Activated B cell treated with CpG ODN at 0.5 μM for 24 hours (primary cell): ENCODE data around the gene SLC13A2. TPM values are rescaled to one million over a fixed set of nuclear protein-coding genes. Genes with fewer than 3 reads are reported as not detected.

ENCODE experiments used
- ATAC-seq: fragments of 200-7000 bp; cut with Tn5 transposase; one replicate; pipeline ENCODE4 v1.10.0; 2021; ENCODE audit warnings: low read depth, mild to moderate bottlenecking, moderate library complexity
- CTCF ChIA-PET: fragments of 350-600 bp; sonication (Branson Sonifier 250); formaldehyde crosslinking; loops from one replicate; lab custom pipeline; 2021; ENCODE audit warnings: antibody characterized with exemption; lab: Charles Lee
- POLR2A ChIA-PET: fragments of 350-600 bp; sonication (Branson Sonifier 250); formaldehyde crosslinking; loops from one replicate; lab custom pipeline; 2021; ENCODE audit warnings: antibody characterized with exemption; lab: Charles Lee
- DNase-seq: peaks from one replicate; pipeline ENCODE4 v3.0.0; 2022
- H3K27ac Mint-ChIP-seq: one replicate; pipeline ENCODE4 v1.8.0; 2020; ENCODE audit warnings: mixed read lengths
- H3K27me3 Mint-ChIP-seq: one replicate; pipeline ENCODE4 v1.8.0; 2021; ENCODE audit warnings: mixed read lengths
- H3K36me3 Mint-ChIP-seq: one replicate; pipeline ENCODE4 v1.8.0; 2021; ENCODE audit warnings: low read depth, mixed read lengths
- H3K4me1 Mint-ChIP-seq: one replicate; pipeline ENCODE4 v1.8.0; 2021; ENCODE audit warnings: mixed read lengths
- H3K4me3 Mint-ChIP-seq: one replicate; pipeline ENCODE4 v1.8.0; 2020; ENCODE audit warnings: mild to moderate bottlenecking, mixed read lengths
- H3K9me3 Mint-ChIP-seq: one replicate; pipeline ENCODE4 v1.8.0; 2020; ENCODE audit warnings: mixed read lengths
- CTCF ChIP-seq: fragments of 200-600 bp; IDR thresholded peaks from one replicate; pipeline ENCODE4 v1.8.0; 2022; ENCODE audit warnings: antibody characterized with exemption, mild to moderate bottlenecking
- intact Hi-C: fragments of 100-400 bp; cut with micrococcal nuclease; formaldehyde crosslinking; loops from one replicate; pipeline ENCODE4 v1.15.1; 2024
- total RNA-seq: library from RNA; stranded (reverse); gene quantifications from 2 replicates; pipeline ENCODE4 v1.2.3, GENCODE V29; 2022

SLC13A2 gene
- total RNA-seq, 1 donor from 2014 or later = not detected

GRCh38 chr17:28506763-28507487 is 33.5 kb downstream of the SLC13A2 start:
- no peak overlapping the region for H3K4me3 Mint-ChIP-seq
- H3K36me3 Mint-ChIP-seq = no peaks in the 10 kb centered on the region
- peaks cover 4% of the 10 kb centered on the region for H3K4me1 Mint-ChIP-seq
- intact Hi-C loops = no loop called here
- POLR2A ChIA-PET = no interaction called here
- no peaks in the 10 kb centered on the region for H3K9me3 Mint-ChIP-seq
- DNase-seq (no peak), ATAC-seq (no peak)
- H3K27me3 Mint-ChIP-seq = peaks cover 24% of the 10 kb centered on the region
- no peak for TF ChIP-seq CTCF
- CTCF ChIA-PET = no interaction called here
- H3K27ac Mint-ChIP-seq = no peak overlapping the region

GRCh38 chr17:28507567-28508203 is 34.2 kb downstream of the SLC13A2 start:
- H3K27me3 Mint-ChIP-seq = peaks cover 24% of the 10 kb centered on the region
- ChIA-PET CTCF (no interaction called here), POLR2A (no interaction called here)
- H3K4me3 Mint-ChIP-seq = no peak overlapping the region
- intact Hi-C loops = no loop called here
- H3K36me3 Mint-ChIP-seq = no peaks in the 10 kb centered on the region
- DNase-seq (no peak), ATAC-seq (no peak)
- H3K4me1 Mint-ChIP-seq = no peaks in the 10 kb centered on the region
- H3K9me3 Mint-ChIP-seq = no peaks in the 10 kb centered on the region
- TF ChIP-seq CTCF = no peak
- H3K27ac Mint-ChIP-seq = no peak overlapping the region

- no peak for TF ChIP-seq CTCF
- Mint-ChIP-seq H3K4me3 (no peak overlapping the region), H3K27me3 (peaks cover 24% of the 10 kb centered on the region), H3K9me3 (no peaks in the 10 kb centered on the region), H3K4me1 (no peaks in the 10 kb centered on the region), H3K36me3 (no peaks in the 10 kb centered on the region), H3K27ac (no peak overlapping the region)
- ChIA-PET CTCF (no interaction called here), POLR2A (no interaction called here)
- ATAC-seq (no peak), DNase-seq (no peak)
- intact Hi-C loops = no loop called here
These were observed 34.8 kb downstream of the SLC13A2 start for GRCh38 chr17:28508211-28508724.

GRCh38 chr17:28509789-28510188 is 36.3 kb downstream of the SLC13A2 start:
- TF ChIP-seq CTCF = no peak
- Mint-ChIP-seq H3K4me3 (no peak overlapping the region), H3K9me3 (no peaks in the 10 kb centered on the region)

GRCh38 chr17:28511858-28512461 is 38.5 kb downstream of the SLC13A2 start:
- intact Hi-C loops = no loop called here
- no peaks in the 10 kb centered on the region for H3K4me1 Mint-ChIP-seq
- no peaks in the 10 kb centered on the region for H3K36me3 Mint-ChIP-seq
- DNase-seq (no peak), ATAC-seq (no peak)
- no peak overlapping the region for H3K27ac Mint-ChIP-seq
- peaks cover 17% of the 10 kb centered on the region for H3K27me3 Mint-ChIP-seq
- ChIA-PET POLR2A (interaction anchor here (0.5 kb wide), 1 partner anchor 1193 kb away, joined by 3 read pairs; no protein-coding TSS in a partner anchor), CTCF (no interaction called here)
- no peak for TF ChIP-seq CTCF
- H3K9me3 Mint-ChIP-seq = no peaks in the 10 kb centered on the region
- no peak overlapping the region for H3K4me3 Mint-ChIP-seq

More at GRCh38 chr17:28509789-28510188, 36.3 kb downstream of the SLC13A2 start:
- DNase-seq (no peak), ATAC-seq (no peak)
- intact Hi-C loops = no loop called here
- Mint-ChIP-seq H3K4me1 (no peaks in the 10 kb centered on the region), H3K27ac (no peak overlapping the region), H3K27me3 (peaks cover 24% of the 10 kb centered on the region), H3K36me3 (no peaks in the 10 kb centered on the region)
- ChIA-PET CTCF (no interaction called here), POLR2A (interaction anchor here (1.2 kb wide), 1 partner anchor 9 kb away, joined by 3 read pairs; no protein-coding TSS in a partner anchor)
